NCI-H187 (cell line): ENCODE data around the gene SAGE1.
"Not testable (repeated sequence)": the region's sequence is repeated elsewhere in the genome, so short reads cannot be mapped to it uniquely, and the experiment has no call there.

Experiments
- DNase-seq, 2 experiments: peaks; one replicate each; lab custom pipeline; 2025; lab: John Stamatoyannopoulos, UW

The SAGE1 gene

GRCh38 chrX:135893294-135893817, at the start of gene SAGE1, which contains the start of gene CT45A10:
Gene SAGE1 (plus strand): TSS chrX:135893716. CDS start chrX:135896243, 2,527 bp downstream.
Gene CT45A10 (minus strand): TSS chrX:135893444. CDS start chrX:135885344, 8,100 bp downstream.
- no peak for DNase-seq

GRCh38 chrX:135854438-135854837, 39.1 kb upstream of the SAGE1 start, which contains the start of gene CT45A8:
Gene CT45A8 (minus strand): TSS chrX:135854538. CDS start chrX:135850783, 3,755 bp downstream.
- not testable (repeated sequence) for DNase-seq

GRCh38 chrX:135871712-135872111, 21.8 kb upstream of the SAGE1 start, which contains the start of gene CT45A9:
Gene CT45A9 (minus strand): TSS chrX:135871812. CDS start chrX:135868061, 3,751 bp downstream.
- DNase-seq = not testable (repeated sequence)

- DNase-seq = not testable (repeated sequence)
These were observed 10.8 kb upstream of the SAGE1 start for GRCh38 chrX:135882741-135883140.

DNA sequence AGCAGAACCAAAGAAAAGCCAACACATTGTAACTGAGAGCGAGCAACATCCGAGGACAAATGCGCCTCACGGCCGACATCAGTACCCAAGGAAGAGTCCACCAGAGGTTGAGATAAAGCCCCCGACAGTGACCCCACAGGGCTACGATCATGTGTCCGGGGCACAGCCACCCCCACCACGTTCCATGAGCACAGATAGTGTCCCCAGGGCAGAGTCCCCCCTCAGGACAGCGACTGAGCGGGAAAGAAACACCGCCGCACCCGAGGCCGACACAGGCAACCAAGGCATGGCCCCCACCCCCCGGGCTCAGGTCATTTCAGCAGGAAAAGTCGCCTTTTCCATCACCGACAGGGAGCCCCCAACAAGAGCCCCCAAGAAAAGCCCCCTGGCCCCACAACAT, 5.3 kb upstream of the SAGE1 start:
- DNase-seq = not testable (repeated sequence)

- DNase-seq = not testable (repeated sequence)
These were observed 4.5 kb upstream of the SAGE1 start for GRCh38 chrX:135888976-135889375.

DNA sequence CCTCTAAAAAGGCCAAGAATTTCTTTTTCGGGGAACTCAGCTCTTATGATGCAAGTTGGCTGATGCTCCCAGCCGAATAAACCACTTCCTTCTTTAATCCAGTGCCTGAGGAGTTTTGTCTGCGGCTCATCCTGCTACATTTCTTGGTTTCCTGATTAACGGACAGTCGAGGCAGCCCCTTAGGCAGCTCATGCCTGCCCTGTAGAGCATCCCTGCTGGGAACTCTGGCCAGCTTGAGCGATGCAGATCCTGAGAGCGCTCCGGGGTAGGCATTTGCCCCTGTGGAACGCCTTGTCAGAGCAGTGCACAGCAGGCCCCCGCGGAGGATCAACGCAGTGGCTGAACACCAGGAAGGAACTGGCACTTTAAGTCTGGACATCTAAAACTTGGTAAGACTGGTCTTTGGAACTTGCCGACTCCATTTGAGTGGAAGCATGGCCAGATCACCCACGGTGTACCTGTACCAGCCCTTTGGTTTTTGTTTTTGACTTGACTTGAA, 3.4 kb upstream of the SAGE1 start:
- DNase-seq = no peak

- DNase-seq = no peak
These were observed 735 bp upstream of the SAGE1 start for GRCh38 chrX:135892781-135893180.

GRCh38 chrX:135910251-135910650, 16.7 kb downstream of the SAGE1 start:
- DNase-seq = no peak

GRCh38 chrX:135914404-135914803, 20.9 kb downstream of the SAGE1 start:
- DNase-seq = no peak

- DNase-seq = not testable (repeated sequence)
These were observed 27.0 kb downstream of the SAGE1 start for GRCh38 chrX:135920516-135920915.

DNA sequence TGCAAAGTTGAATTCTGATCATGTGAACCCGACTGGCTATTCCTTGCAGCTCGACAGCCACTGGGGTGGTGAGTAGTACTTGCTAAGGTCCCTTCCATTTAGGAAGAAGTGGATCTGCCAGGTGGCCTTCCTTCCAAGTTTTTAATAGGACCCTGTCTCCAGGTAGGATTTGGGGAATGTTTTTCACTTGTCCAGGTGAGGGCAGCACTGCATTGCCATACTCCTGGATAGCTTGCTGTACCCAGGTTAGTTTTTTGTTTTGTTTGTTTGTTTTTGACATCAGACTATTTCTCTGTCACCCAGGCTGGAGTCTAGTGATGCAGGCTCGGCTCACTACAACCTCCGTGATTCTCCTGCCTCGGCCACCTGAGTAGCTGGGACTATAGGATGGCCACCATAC, 29.8 kb downstream of the SAGE1 start:
- DNase-seq = no peak

DNA sequence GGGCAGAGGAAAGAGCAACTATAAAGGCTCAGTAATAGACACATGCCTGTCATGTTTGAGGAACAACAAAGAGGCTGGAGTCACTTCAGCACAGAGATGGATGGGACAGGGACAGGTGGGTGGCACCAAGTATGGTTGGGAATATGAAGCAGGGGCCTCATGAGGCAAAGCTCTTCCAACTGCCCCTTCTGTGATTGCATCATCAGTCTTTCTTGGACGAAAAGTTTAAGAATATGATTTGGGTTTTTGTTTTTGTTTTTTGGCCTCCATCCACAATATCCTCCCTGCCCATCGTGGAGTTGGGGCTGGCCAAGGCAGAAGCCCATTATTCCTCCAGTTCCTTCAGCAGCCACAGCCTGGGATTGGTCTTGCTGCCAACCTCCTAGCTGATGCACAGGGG, 34.4 kb downstream of the SAGE1 start:
- DNase-seq = no peak

DNA sequence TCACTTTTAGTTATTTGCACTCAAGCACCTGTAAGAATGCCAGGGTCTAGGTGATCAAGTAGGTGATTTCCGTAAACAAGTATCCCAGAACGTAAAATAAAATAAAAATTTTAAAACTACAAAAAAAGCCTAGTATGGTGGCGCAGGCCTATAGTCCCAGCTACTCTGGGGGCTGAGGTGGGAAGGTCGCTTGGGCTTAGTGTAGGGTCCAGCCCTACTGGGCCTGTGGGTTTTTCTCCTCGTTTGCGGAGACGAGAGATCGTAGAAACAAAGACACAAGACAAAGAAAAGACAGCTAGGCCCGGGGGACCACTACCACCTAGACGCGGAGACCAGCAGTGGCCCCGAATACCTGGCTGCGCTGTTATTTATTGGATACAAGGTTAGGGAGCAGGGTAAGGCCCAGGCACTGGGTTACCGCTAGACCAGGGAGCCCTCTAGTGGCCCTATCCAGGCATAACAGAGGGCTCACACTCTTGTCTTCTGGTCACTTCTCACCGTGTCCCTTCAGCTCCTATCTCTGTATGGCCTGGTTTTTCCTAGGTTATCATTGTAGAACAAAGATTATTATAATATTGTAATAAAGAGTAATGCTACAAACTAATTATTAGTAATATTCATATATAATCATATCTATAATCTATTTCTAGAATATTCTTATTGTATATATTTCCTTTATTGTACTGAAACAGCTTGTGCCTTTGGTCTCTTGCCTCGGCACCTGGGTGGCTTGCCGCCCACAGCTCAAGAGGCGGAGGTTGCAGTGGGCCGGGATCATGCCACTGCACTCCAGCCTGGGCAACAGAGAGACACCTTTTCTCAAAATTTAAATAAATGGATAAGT, 38.4 kb downstream of the SAGE1 start:
- peak in 1 of 2 experiments; percentile 3 for DNase-seq

GRCh38 chrX:135944486-135944885, 51.0 kb downstream of the SAGE1 start:
- no peak for DNase-seq

GRCh38 chrX:135951291-135951690, 57.8 kb downstream of the SAGE1 start:
- no peak for DNase-seq
